HG03378 (cell line): ENCODE measurements around the gene PSMB4.
"Not testable (repeated sequence)": the region's sequence is repeated elsewhere in the genome, so short reads cannot be mapped to it uniquely, and the experiment has no call there.

Source experiments
- ATAC-seq: cut with Tn5 transposase; IDR thresholded peaks from one replicate; pipeline ENCODE4 v1.9.1; 2021; ENCODE audit warnings: mild to moderate bottlenecking, moderate library complexity; ENCODE audit not compliant: unreplicated experiment

The PSMB4 gene

DNA sequence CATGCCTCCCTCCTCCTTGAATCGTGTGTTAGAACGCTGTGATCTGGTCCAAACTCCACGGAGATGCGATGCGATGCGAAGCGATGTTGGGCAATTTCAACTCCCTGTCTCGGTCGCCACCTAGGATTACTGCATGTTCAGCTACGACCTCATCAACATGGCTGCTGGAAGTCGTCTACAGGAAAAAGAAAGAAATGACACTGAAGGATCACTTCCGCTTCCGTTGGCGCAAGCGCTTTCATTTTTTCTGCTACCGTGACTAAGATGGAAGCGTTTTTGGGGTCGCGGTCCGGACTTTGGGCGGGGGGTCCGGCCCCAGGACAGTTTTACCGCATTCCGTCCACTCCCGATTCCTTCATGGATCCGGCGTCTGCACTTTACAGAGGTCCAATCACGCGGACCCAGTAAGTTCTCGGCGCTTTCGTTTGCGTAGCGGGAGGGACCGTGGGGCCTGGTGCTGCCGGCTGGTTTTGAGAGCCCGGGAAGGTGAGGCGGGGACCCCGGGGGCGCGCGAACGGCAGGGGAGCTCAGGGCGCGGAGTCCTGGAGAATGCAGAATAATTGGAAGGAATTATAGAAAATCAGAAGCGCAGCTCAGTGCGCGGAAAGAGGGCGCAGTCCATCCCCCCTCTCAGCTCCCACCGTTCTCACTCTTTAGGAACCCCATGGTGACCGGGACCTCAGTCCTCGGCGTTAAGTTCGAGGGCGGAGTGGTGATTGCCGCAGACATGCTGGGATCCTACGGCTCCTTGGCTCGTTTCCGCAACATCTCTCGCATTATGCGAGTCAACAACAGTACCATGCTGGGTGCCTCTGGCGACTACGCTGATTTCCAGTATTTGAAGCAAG lies at the start of gene PSMB4:
TSS of gene PSMB4 (plus strand) at position 250 of the 848 bp plus-strand sequence. CDS start at position 265, 15 bp downstream.
- ATAC-seq: peak; percentile 81

DNA sequence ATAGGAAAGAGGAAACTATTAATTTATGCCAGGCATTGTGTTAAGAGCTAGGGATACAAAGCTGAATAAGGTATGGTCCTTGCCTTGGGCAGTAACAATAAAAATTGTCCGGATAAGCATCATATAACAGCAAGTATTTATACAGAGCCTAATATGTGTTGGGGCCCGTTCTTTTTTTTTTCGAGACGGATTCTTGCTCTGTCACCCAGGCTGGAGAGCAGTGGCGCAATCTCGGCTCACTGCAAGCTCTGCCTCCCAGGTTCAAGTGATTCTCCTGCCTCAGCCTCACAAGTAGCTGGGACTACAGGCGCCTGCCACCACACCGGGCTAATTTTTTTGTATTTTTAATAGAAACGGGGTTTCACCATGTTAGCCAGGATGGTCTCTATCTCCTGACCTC lies 49.0 kb upstream of the PSMB4 start:
- not testable (repeated sequence) for ATAC-seq

DNA sequence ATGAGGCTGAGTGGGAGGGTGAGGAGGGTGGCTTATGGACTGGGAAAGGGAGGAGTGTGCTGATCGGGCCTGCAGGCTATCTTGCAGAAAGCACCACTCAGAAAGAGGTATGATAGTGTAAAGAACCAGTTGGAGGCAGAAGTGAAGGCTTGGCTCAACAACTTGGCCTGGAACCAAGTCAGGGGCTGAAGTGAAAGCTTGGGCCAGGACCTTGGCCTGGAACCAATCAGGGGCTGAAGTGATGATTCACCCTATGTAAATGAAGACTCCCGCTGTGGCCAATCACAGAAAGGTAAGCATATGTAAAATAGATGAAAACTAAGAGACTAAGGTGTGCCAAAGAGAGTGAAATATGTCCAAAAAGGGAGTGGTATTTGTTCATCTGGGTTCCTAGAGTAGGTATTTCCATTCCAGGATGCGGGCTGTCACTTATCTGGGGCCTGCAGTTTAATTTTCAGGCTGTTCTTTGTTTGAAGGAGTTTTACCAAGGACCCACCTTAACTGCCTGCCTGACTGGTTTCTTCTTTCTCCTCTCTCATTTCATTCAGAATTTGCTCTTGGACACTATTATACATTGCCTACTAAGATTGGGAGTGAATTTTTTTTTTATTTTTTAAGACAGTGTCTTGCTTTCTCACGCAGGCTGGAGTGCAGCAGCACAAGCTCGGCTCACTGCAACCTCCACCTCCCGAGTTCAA lies 47.2 kb upstream of the PSMB4 start:
- ATAC-seq: no peak

DNA sequence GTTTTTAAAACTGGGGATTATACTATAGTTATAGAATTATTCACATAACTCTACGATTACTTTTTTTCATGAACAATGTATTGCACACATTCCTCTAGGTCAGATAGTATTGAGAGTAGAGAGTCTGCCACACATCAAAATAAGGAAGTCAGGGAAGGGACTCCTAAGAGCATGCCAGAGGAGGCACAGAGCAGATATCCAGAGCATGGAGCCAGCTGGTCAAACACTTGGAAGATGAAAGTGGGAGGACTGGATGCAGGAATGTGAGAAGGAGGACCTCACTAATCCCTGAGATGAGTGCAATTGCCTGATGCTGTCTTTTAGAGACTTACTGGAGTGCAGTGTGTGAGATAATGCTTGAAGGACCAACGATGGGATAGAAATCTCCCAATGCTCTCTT lies 42.7 kb upstream of the PSMB4 start:
- no peak for ATAC-seq

DNA sequence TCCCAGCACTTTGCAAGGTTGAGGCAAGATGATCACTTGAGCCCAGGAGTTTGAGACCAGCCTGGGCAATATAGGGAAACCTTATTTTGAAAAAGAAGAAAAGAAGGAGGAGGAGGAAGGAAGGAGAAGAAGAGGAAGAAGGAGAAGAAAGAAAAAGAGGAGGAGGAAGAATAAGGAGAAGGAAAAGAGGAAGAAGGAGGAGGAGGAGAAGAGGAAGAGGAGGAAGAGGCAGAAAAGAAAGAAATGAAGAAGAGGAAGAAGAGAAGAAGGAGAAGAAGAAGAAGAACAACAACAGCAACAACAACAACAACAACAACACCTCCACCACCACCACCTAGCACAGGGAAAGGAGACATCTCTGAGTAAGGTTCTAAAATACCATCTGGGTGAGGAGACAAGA lies 37.5 kb upstream of the PSMB4 start:
- no peak for ATAC-seq

DNA sequence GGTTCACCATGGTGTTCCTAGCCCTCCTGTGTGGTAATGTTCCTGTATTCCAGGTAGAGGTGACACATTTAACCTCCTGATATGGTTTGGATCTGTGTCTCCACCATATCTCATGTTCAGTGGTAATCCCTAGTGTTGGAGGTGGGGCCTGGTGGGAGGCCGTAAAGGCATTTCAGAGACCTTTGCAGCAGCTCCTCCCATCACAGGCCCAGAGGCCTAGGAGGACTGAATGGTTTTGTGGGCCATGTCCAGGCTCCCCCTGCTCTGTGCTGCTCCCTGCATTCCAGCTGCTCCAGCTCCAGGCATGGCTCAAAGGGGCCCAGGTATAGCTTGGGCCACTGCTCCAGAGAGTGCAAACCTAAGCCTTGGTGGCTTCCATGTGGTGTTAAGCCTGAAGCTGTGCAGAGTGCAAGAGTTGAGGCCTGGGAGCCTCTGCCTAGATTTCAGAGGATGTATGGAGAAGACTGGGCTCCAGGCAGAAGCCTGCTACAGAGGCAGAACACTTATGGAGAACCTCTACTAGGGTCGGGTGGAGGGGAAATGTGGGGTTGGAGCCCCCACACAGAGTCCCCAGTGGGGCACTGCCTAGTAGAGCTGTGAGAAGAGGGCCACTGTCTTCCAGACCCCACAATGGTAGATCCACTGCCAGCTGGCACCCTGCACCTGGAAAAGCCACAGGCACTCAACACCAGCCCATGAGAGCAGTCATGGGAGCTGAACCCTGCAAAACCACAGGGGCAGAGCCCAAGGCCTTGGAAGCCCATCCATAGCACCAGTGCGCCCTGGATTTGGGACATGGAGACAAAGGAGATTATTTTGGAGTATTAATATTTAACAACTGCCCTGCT lies 36.8 kb upstream of the PSMB4 start:
- no peak for ATAC-seq

DNA sequence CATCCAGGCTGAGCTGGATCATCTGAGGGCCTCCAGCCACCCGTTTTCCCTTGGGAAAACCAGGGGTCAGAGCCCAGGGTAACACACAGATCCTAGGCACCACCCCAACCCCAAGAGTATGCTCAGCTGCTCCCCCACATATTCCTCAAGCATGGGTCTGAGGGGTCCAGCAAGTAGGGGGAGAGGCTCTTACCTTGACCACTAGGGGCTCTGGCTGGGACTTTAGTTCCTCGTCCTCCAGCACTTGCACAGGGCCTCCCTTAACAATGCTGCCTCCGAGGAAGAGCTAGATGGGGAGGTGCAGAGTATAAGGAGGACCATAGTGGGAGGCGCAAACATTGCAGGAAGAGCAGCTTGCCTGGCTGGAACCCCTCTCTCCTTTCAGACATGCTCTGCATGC lies 34.4 kb upstream of the PSMB4 start:
- no peak for ATAC-seq

DNA sequence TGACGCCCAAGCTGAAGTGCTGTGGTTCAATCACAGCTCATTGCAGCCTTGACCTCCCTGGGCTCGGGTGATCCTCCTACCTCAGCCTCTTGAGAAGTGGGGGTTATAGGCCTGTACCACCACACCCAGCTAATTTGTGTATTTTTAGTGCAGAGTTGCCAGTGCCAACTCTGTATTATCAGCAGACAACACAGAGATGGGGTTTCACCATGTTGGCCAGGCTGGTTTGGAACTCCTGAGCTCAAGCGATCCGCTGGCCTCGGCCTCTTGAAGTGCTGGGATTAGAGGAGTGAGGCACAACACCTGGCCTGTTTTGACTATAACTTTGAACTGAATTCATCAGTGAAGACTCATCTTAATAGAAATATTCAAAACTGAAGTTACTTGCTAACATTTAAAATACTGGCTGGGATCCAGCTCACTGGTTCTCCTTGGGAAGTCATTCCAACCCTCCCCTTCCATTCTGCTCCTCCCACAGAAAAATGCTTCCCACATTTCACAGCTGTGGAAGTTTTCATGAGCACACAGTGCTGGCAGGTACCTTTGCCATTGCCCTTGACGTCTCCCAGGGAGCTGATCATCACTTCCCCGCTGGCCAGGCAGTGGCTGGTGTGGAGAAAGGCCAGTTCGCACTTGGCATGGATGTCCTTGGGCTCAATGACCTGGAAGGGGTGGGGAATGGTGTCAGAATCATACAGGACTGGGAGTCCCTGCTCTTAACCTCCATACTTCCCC lies 31.5 kb upstream of the PSMB4 start:
- ATAC-seq: no peak

DNA sequence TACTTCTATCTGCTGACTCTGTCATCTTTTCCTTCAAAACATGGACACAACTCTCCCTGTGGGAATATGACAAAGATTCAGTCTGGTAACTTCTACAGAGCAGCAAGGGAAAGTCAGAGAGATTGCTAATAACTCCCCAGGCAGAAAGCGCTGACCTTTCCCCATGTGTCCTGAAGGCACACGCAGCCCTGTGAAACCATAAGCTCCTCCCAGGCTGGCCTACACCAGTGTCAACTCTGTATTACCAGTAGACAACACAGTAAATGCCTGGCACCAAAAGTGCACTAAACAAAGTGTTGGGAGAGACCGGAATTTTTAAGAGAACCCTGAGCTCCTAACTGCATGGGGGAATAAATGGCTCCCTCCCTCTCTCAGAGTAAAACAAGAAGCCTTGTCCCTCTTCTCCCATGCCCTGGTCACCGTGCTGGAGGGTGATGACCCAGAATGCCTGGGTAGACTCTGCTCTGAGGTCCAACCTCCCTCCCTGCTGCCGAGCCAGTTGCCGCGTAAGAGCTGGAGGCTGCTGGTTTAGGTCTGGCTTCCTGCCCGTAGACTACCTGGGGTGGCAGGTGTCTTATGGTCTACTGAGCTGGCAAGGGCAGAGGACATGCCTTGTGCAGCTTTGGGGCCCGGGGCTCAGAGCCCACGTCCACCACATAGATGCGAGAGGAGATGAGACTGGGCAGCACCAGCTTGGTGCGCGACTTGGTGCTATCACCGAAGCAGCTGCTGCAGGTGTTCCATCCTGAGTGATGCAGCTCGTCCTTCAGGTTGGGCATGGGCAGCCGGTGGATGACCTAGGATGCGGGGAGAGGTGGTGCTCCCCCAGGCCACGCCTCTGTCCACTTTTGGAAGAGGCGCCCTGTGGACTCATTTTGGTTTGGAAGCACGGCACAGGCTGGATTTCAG lies 30.7 kb upstream of the PSMB4 start:
- no peak for ATAC-seq

DNA sequence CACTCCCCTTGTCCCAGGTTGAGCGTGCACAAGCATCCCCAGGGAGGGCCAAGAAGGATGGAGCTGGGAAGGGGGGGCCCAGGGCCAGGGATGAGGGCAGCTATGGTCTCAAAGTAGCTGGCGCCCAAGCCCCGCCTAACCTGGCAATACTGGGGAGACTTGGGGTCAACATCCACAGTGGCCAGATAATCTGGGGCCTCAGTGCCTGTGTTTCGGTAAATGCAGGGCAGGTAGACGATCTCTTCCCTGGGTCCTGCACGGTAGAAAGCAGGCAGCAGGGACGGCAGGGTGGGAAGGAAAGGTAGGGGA lies 30.1 kb upstream of the PSMB4 start:
- no peak for ATAC-seq

DNA sequence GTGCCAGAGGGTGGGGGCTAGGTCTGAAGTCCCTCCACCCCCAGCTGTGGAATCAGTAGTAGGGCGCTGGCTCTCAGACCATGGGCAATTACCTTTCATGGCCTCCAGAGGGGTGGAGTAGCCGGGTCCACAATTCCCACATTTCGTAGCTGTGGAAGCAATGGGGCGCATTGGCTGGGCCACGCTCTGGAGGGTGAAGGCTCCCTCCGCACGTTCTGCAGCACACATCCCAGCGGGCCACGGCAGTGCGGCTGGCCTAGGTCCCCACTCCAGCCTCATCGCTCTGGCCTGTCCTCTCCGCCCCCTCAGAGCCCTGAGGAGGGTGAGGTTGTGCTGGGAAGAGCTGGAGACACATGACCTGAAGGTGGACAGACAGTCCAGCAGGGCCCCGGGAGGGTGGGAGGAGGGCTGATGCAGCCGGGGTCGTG lies 29.7 kb upstream of the PSMB4 start:
- no peak for ATAC-seq

DNA sequence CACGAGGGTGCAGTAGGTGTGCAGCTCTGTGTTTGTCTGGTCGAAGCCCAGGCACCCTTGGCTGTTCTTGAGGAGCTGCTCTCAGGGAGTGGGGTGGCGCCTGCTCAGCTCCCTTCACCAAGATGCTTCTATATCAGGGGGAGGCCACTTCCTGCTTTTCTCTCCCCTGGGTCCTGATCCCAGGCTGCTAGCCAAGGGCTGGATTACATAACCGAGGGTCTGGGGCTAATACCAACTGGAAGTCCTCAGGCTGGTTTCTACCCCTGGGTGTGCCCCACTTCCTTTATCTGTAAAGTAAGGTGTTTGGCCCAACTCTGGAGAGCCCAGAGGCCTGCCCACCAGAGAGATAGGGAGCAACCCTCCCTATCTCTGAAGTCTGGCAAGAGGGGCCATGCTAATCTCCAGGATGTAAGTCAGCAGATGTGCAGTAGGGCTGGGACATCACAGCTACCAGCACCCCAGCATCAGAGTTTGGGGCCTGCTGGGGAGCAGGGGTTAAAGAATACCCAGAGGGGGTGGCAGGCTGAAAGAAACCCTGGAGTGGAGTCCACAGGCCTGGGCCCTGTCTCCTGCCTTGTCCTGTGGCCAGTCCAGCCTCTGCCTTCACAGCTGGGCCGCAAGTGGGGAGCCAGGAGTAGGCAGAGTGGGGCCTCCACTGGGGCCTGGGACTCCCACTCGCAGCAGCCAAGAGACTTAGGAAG lies 29.0 kb upstream of the PSMB4 start:
- no peak for ATAC-seq

DNA sequence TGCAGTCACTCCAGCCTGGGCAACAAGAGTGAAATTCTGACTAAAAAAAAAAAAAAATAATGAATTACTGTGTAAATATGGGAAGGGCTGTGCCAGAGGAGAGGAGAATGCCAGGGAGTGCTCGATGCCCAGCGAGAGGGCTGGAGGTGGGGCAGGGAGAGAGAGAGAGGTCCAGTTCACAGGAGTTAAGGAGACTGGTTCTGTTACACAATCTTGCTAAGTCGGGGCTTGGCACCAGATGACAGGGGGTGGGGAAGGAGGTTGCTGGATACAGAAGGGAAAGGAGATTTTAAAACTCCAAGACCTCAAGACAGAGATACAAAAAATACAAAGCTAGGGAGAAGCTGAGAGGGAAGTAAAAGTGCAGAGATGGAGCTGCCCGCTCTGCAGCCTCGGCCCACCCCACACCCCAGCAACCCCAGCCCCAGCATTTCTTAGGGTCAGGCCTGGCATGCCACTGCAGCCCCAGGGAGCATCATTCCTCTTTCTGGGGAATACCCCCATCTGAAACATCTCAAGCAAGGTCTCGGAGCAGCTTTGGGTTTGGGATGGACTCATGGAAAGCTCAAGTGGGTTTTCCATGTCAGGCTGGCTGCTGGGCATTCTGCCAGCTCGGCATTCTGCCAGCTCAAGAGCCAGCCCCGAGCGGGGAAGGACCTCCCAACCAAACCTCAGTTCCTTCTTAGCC lies 27.9 kb upstream of the PSMB4 start:
- no peak for ATAC-seq

DNA sequence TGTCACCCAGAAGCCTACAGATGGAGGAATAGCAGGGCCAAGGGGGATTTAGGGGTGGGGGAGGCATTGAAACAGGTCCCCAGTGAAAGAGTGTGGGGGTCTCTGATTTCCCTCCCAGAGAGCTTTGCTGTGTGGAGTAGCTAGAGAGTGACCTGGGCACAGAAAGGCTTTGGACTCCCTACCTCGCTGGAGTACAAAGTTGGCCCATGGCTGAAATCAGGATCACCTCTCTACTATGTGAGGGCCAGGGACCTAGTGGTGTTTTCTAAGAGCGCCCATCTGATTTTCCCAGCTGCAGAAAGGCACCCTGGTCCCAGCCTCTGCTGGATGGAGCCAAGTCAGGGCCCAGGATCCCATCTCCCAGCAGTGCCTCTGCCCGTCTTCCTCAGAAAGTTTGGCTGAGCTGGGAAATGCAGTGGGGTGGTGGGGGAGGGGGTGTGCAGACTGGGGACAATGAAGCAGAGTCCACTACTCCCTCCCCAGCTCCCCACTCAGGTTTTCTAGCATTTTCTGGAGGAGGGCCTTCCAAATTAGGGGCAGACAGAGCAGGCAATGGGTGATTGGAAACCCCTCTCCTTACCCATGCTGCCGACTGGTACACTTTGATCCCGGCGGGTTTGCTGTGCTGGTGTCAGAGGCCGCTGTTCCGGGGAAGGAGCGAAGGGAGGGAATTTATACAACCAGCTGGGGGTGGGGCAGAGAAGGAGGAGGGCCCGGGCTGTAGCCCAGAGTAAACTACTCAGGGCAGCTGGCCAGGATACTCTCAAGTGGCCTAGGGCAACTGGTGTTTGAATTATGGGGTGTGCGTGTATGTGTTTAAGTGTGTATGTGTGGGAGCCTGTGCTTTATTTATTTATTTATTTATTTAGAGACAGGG lies 27.1 kb upstream of the PSMB4 start, which contains the start of gene SELENBP1:
TSS of gene SELENBP1 (minus strand) at position 648 of the 877 bp plus-strand sequence. CDS start at position 584, 64 bp downstream.
- ATAC-seq: no peak

DNA sequence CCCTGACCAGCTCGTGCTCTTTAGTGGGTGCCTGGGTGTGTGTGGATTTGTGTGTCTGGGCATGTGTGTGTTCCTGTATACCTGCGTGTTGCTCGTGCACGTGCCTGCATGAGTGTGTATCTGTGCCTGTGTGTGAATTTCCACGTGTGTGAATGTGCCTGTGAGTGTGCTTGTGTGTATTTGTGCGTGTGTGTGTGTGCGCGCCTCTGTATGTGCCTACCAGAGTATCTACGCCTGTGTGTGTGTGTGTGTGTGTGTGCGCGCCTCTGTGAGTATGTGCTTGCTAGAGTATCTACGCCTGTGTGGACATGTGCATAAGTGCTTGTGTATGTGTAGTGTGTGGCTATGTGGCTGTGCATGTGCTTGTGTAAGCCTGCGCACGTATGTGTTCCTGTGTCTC lies 26.2 kb upstream of the PSMB4 start:
- no peak for ATAC-seq

DNA sequence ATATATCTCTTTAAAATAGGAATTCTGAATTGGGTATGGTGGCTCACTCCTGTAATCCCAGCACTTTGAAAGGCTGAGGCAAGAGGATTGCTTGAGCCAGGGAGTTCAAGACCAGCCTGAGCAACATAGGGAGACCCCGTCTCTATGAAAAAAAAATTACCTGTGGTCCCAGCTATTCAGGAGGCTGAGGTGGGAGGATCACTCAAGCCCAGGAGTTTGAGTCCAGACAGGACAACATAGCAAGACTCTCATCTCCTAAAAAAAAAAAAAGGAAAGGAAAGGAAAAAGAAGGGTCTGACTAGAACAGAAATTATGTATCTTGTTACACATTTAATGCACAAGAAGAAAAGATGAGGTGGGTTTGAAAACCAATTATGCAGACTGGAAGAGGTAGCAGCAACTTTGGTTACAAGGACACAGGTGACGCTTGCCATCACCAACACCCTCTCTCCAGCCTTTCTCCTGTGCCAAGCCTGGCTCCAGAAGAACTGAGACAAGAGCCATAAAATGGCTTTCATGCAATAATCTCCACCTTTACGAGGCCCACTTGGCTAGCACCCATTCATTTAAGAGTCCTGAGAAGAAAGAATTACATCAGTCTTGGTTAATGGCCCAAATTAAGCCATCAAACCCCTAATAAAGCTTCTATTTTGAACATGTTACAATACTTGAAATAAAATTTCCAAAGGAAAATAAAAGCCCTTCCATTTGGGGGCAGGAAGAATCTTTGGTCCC lies 22.1 kb upstream of the PSMB4 start:
- ATAC-seq: no peak

DNA sequence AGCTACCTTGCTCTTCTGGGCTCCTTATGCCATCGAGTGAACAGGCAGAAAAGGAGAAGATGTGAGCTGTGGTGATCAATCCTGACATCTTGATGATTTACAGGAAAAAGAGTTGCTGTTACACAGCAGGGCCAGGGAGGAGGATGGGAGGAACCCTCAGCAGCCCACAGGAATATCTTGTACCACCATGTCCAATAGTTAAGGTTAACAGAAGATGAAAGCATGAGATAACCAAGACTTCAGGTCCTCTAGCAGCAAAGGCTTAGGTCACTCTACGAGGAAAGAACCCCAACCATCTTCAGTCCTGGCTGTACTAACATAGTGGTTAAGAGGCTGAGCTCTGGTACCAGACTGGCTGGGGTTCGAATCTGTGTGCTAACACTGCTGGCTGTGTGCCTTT lies 14.8 kb upstream of the PSMB4 start:
- no peak for ATAC-seq
